Osteocyte (in vitro differentiated cells): Measurements from ENCODE around the gene SYNE1. TPM values are rescaled to one million over a fixed set of nuclear protein-coding genes. Genes with fewer than 3 reads are reported as not detected.

Source experiments
- DNase-seq: peaks from one replicate; pipeline ENCODE4 v3.0.0; 2021; ENCODE audit warnings: mixed read lengths; ENCODE audit not compliant: unreplicated experiment; ENCODE audit errors: extremely low spot score
- H3K27ac Mint-ChIP-seq: one replicate; pipeline ENCODE4 v1.8.0; 2021; ENCODE audit warnings: mild to moderate bottlenecking, mixed read lengths; ENCODE audit not compliant: unreplicated experiment
- H3K27me3 Mint-ChIP-seq: one replicate; pipeline ENCODE4 v1.8.0; 2021; ENCODE audit warnings: mixed read lengths; ENCODE audit not compliant: unreplicated experiment
- H3K36me3 Mint-ChIP-seq: one replicate; pipeline ENCODE4 v1.8.0; 2021; ENCODE audit warnings: mixed read lengths; ENCODE audit not compliant: unreplicated experiment
- H3K4me1 Mint-ChIP-seq: one replicate; pipeline ENCODE4 v1.8.0; 2021; ENCODE audit warnings: mixed read lengths; ENCODE audit not compliant: unreplicated experiment
- H3K4me3 Mint-ChIP-seq: one replicate; pipeline ENCODE4 v1.8.0; 2021; ENCODE audit warnings: mild to moderate bottlenecking, moderate library complexity, mixed read lengths; ENCODE audit not compliant: unreplicated experiment
- H3K9me3 Mint-ChIP-seq: one replicate; pipeline ENCODE4 v1.8.0; 2021; ENCODE audit warnings: mixed read lengths; ENCODE audit not compliant: unreplicated experiment
- CTCF ChIP-seq: fragments of 200-600 bp; sonication (generic); IDR thresholded peaks from 2 replicates; pipeline ENCODE4 v1.5.0; 2021; ENCODE audit warnings: antibody characterized with exemption, mild to moderate bottlenecking, moderate library complexity
- total RNA-seq: library from RNA; stranded (reverse); gene quantifications from 2 replicates; pipeline ENCODE4 v1.2.1, GENCODE V29; 2021

Gene SYNE1
- total RNA-seq, 1 donor from 2014 or later = 130 TPM

DNA sequence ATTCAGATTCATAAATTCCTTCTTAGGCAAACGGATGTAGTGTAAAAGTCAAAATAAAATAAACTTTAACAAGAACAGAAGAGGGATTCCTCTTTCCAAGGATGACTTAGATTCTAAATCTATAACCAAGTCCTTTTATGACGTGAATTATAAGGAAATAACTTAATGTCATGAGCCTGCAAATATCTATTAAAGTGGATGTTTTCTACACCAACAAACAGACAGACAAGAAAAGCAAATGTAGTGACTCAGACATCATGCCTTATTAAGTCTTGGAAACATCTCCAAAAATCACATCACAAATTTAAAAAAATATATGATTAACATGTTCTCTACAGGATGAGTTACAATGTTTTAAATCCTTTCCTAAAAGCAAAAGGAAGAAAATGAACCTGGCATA lies 432.6 kb downstream of the SYNE1 start:
- H3K4me1 Mint-ChIP-seq = peaks cover 10% of the 10 kb centered on the region
- H3K9me3 Mint-ChIP-seq = no peaks in the 10 kb centered on the region
- no peak for TF ChIP-seq CTCF
- no peaks in the 10 kb centered on the region for H3K27me3 Mint-ChIP-seq
- peak overlapping the region; percentile 50 for H3K27ac Mint-ChIP-seq
- DNase-seq = no peak
- peaks cover 58% of the 10 kb centered on the region for H3K36me3 Mint-ChIP-seq
- no peak overlapping the region for H3K4me3 Mint-ChIP-seq

GRCh38 chr6:152201120-152201519 lies 436.0 kb downstream of the SYNE1 start:
- TF ChIP-seq CTCF = no peak
- Mint-ChIP-seq H3K27me3 (no peaks in the 10 kb centered on the region), H3K4me1 (peaks cover 12% of the 10 kb centered on the region), H3K27ac (no peak overlapping the region), H3K9me3 (peaks cover 8% of the 10 kb centered on the region), H3K36me3 (peaks cover 60% of the 10 kb centered on the region), H3K4me3 (no peak overlapping the region)
- no peak for DNase-seq

GRCh38 chr6:152195896-152196295 lies 441.3 kb downstream of the SYNE1 start:
- Mint-ChIP-seq H3K9me3 (peaks cover 24% of the 10 kb centered on the region), H3K27ac (no peak overlapping the region), H3K4me1 (peaks cover 2% of the 10 kb centered on the region), H3K36me3 (peaks cover 68% of the 10 kb centered on the region), H3K4me3 (no peak overlapping the region), H3K27me3 (no peaks in the 10 kb centered on the region)
- no peak for DNase-seq
- no peak for TF ChIP-seq CTCF

DNA sequence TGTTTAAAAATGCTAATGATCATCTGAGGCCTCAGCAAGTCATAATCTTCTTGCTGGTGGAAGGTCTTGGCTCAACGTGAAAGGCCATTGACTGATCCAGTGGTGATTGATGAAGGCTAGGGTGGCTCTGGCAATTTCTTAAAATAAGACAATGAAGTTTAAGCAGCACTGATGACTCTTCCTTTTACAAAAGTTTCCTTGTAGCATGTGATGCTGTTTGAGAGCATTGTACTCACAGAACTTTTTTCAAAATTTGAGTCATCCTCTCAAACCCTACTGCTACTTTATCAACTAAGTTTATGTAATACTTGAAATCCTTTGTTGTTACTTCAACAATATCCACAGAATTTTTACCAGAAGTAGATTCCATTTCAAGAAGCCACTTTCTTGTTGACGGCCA lies 447.4 kb downstream of the SYNE1 start:
- no peak for TF ChIP-seq CTCF
- no peaks in the 10 kb centered on the region for H3K27me3 Mint-ChIP-seq
- H3K4me3 Mint-ChIP-seq = no peak overlapping the region
- peaks cover 54% of the 10 kb centered on the region for H3K36me3 Mint-ChIP-seq
- H3K4me1 Mint-ChIP-seq = peaks cover 7% of the 10 kb centered on the region
- peaks cover 16% of the 10 kb centered on the region for H3K9me3 Mint-ChIP-seq
- H3K27ac Mint-ChIP-seq = no peak overlapping the region
- no peak for DNase-seq

GRCh38 chr6:152188011-152188410 lies 449.2 kb downstream of the SYNE1 start:
- TF ChIP-seq CTCF = no peak
- peaks cover 8% of the 10 kb centered on the region for H3K4me1 Mint-ChIP-seq

More at GRCh38 chr6:152188011-152188410, 449.2 kb downstream of the SYNE1 start:
- Mint-ChIP-seq H3K27ac (no peak overlapping the region), H3K27me3 (no peaks in the 10 kb centered on the region), H3K36me3 (peaks cover 42% of the 10 kb centered on the region), H3K9me3 (peaks cover 11% of the 10 kb centered on the region), H3K4me3 (no peak overlapping the region)
- DNase-seq = no peak
